GM12892 (cell line): ENCODE data around the gene MDFIC2.

Source experiments
- POLR2AphosphoS5 ChIP-seq: IDR thresholded peaks from 2 replicates; pipeline ENCODE4 v1.6.1; 2011; ENCODE audit warnings: low read depth, low read length, control low read depth
- TAF1 ChIP-seq: IDR thresholded peaks from 2 replicates; pipeline ENCODE4 v1.6.1; 2011; ENCODE audit warnings: low read depth, mild to moderate bottlenecking, control low read depth, low read length, borderline replicate concordance

DNA sequence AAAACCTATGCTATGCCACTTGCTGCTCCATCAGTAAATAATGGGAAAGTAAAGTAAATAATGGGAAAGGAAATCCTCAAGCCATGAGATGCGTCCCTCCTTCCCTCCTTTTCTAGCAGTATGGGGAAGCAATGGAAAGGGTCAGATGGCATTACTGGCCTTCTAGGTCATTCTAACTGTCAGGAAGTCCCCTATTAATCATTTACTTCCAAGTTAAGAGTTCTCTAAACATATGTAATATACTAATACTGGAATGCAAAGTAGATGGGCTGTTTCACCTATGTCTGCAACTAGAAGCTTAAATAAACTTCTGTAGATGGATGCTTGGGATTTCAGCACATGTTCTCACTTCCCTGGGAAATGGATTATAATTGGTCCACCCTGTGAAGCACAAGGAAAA is 55.9 kb downstream of the MDFIC2 start:
- TF ChIP-seq TAF1: no peak
- TF ChIP-seq POLR2AphosphoS5: no peak
